ENCODE data around the gene CSPG5.

GRCh38 chr3:47614788-47615187 lies 36.1 kb upstream of the CSPG5 start:
- TF ChIP-seq CTCF (IDR thresholded peaks at IDR 0.05; ENCODE audit: insufficient read depth, low read length) (no peak), POLR2AphosphoS5 (IDR thresholded peaks at IDR 0.05; ENCODE audit: low read depth) (no peak), SPI1 (IDR thresholded peaks at IDR 0.05; ENCODE audit: borderline replicate concordance, low read depth) (no peak), GABPA (IDR thresholded peaks at IDR 0.05; ENCODE audit: low read depth) (no peak)

Measured in HL-60 (cell line).